Keratinocyte (primary cell): Measurements from ENCODE around the gene PDCD5.

Experiments
- CTCF ChIP-seq, 3 experiments: IDR thresholded peaks in 1 of 3; conservative IDR thresholded peaks in 1 of 3; optimal IDR thresholded peaks in 1 of 3; 2 replicates in 2 of 3; 3 replicates in 1 of 3; pipeline versions ENCODE3 to v1.5.1; 2011; ENCODE audit warnings: low read length in 3 of 3, mild to moderate bottlenecking in 3 of 3, moderate library complexity in 2 of 3, control low read depth in 1 of 3, inconsistent platforms in 1 of 3; ENCODE audit not compliant: insufficient read depth in 2 of 3; ENCODE audit errors: extremely low read depth in 1 of 3
- EZH2 ChIP-seq: IDR thresholded peaks from one replicate; pipeline ENCODE4 v1.6.1; 2012; ENCODE audit warnings: inconsistent platforms, mild to moderate bottlenecking, low read length, moderate library complexity

- TF ChIP-seq CTCF (optimal IDR thresholded peaks at IDR 0.05 in 1 of 3, IDR thresholded peaks at IDR 0.05 in 1 of 3, conservative IDR thresholded peaks at IDR 0.05 in 1 of 3; ENCODE audit: extremely low read depth in 1 of 3, insufficient read depth in 2 of 3, low read length in 3 of 3) (no peak), EZH2 (no peak)
Observed at GRCh38 chr19:32544917-32545316, 36.1 kb upstream of the PDCD5 start.
